LNCAP (cell line): Measurements from ENCODE around the gene ARL15.

ENCODE experiments used
- TF ChIP-seq, protein P1 (sequence below): fragments of 450-650 bp; IDR thresholded peaks from 2 replicates; pipeline ENCODE4 v1.5.1; 2017; ENCODE audit warnings: mild to moderate bottlenecking

Gene ARL15

DNA sequence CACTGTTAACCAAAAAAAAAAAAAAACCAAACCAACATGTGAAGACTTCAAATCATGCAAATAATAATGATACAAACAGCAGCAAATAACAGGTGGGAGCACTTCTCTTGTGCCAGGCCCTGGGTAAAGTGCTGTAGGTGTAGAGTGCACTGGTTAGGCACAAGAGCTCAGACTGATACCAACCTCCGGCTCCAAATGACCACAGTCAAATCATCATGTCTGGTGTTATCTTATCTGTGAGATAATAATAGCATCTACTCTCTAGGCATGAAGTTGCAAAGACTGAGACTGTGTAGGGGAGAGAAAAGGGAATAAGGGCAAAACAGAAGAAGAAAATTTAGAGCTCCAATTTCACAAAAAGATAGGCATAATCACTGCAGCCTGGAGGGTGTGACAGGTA is 159.5 kb downstream of the ARL15 start:
- TF ChIP-seq, protein P1, sequence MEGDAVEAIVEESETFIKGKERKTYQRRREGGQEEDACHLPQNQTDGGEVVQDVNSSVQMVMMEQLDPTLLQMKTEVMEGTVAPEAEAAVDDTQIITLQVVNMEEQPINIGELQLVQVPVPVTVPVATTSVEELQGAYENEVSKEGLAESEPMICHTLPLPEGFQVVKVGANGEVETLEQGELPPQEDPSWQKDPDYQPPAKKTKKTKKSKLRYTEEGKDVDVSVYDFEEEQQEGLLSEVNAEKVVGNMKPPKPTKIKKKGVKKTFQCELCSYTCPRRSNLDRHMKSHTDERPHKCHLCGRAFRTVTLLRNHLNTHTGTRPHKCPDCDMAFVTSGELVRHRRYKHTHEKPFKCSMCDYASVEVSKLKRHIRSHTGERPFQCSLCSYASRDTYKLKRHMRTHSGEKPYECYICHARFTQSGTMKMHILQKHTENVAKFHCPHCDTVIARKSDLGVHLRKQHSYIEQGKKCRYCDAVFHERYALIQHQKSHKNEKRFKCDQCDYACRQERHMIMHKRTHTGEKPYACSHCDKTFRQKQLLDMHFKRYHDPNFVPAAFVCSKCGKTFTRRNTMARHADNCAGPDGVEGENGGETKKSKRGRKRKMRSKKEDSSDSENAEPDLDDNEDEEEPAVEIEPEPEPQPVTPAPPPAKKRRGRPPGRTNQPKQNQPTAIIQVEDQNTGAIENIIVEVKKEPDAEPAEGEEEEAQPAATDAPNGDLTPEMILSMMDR = no peak

DNA sequence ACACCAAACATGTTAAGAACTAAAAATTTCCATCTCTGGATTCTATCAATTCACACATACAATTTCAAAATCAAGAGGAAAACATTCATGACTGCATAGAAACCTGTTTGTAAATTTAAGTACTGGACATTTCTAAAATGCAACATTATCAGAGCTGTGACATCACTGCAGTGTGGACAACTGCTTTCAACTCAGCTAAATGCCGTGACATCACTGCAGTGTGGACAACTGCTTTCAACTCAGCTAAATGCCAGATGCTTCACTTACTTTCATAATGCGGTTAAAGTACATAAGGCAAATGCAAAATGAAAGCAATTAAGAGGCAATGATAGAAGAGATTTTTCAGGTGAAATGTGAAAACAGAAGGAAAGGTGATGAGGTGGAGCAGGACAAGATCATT is 161.5 kb downstream of the ARL15 start:
- TF ChIP-seq, protein P1 = no peak

DNA sequence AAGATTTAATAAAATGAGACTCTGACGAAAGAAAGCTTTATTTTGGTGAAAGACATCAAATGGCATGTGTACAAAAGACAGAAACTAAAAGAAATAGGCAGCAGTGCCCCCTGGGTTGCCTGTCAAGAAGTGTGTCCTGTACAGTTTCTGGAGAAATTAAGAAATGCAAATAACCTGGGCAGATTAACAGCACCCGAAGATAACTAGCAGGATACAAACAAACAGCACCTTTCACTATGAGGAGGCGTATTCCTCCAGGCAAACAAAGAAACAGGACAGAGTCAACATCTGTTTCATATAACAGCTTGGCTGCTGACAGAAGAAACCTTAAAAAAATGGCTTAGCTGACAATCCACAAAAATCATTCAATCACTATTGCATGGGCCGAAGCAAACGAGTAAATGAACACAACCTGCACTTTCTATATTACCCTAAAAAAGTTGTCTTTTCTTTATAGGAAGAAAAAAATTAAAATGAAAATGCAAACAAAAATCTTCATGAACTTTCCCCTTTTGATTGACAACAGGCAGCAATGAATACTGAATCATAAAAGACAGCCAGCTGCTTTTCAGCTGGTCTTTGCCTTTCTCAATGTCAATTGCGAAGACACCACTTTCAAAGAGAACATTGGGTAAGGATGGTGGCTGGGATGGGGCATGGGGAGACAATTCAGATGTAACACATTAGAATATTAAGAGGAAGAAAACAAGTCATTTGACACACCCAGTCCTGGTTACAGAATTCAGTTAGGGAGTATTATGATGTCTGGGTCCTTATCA is 162.1 kb downstream of the ARL15 start:
- TF ChIP-seq, protein P1 = peak; percentile 17; the same call in 1 of the 2 replicates

DNA sequence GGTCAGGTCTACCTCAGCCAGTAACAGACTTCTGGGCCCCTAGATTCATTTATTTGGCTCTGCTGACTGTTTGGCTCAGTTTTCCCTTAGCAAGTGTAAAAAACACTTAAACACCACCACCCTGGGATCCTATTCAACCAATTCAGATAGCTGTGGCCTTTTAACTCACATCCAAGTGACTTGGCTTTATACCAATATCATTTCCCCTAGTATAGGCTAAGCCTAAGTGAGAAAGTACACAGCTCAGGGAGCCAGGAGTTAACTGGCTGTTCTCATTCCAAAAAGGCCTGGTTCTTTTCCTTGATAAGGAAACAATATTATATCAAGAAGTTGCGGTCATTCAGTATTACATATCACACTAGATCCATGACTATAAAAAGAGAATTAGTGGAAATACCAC is 163.5 kb downstream of the ARL15 start:
- TF ChIP-seq, protein P1 = no peak

DNA sequence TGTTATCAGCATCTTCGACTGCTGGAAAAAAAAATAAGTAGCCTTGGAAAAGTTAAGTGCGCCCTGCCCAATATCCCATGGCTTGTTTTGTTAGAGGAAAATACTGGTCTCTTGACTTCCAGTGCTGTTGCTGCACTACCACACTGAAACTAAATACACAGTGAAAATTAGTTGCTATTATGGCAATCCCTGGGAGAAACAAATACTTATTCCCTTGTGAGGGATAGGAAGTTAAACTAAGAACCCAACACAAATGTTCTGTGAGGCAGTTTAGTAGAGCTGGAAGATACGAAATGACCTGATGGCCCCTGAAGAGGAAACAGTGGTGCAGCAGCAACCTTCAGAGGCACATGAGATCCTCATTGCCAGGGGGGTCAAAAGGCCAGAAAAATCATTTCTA is 164.0 kb downstream of the ARL15 start:
- TF ChIP-seq, protein P1 = no peak

DNA sequence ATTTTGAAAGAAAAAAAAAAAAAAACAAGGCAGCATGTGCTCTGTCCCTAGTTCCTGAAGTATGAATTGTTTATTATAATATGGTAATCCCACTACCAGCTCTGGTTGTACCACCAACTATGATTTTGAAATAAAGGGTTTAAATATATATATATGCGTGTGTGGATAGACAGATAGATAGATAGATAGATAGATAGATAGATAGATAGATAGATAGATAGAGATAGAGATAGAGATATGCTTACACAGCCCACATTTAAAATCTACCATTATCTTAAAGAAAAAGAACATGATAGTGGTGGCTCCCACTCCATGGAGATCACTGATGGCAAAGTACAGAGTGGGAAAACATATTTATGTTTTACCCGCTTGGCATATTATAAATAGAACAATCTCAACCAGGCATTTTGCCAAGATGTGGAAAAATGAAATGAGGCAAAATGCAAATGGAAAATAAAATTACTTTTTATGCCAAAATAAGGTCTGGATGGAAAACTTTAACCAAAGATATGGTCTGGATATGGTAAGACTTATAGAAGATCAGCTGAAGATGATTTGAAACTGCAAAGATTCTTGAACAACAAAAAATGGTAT is 170.0 kb downstream of the ARL15 start:
- TF ChIP-seq, protein P1 = no peak

DNA sequence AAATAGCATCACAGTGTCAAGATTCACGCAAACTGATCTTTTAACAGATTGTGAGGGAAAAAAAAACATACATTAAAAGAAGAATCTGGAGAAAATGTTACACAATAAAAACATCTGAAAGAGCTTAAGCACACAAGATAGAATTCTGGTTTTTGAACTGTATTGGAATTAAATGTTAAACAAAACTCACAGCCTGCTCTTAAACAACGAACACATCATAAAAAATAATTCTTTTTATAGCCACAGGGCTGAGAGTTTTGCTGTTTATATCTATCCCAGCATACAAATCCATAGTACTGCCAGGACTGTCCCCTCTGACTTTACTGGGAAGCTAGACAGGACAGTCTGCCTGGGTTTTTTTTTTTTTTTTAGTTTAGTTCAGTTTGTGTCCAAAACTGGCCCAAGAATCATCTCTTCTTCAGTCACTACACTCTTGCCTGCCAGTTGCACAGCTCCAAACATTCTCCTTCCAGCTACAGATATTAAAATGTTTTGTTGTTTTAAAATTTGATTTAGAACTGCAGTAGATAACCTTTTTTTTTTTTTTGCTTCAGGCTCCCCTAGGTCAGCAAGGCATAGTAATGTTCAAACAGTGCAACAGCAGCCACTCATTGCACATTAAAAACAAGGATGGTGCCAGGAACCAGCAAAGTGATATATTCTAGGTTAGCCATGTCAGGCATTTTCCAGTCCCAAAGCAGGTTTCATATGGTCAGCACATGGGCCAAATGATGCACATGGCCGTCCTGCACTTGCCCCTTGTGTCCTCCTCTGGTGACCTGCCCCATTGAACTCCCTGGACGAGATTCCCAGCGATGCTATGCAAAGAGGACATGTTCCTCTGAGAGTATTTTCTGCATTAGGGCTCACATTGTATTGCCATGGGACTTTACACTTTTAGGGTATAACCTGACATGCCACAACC is 173.6 kb downstream of the ARL15 start:
- TF ChIP-seq, protein P1 = no peak
